ENCODE data around the gene HNRNPH1. TPM values are rescaled to one million over a fixed set of nuclear protein-coding genes. Genes with fewer than 3 reads are reported as not detected.
"Not testable (repeated sequence)": the region's sequence is repeated elsewhere in the genome, so short reads cannot be mapped to it uniquely, and the experiment has no call there.

HNRNPH1 gene
- 574 TPM for polyA plus RNA-seq (2012; ENCODE audit: missing spikeins)

GRCh38 chr5:179623003-179623905 is at the start of gene HNRNPH1:
TSS of gene HNRNPH1 (minus strand) at chr5:179623671. CDS start at chr5:179623133, 538 bp downstream.
- TF ChIP-seq POLR2A (IDR thresholded peaks at IDR 0.05; ENCODE audit: low read depth, low read length) (peak; percentile 100), POLR2AphosphoS5 (IDR thresholded peaks at IDR 0.05; ENCODE audit: low read depth, low read length) (peak; percentile 100), TAF1 (IDR thresholded peaks at IDR 0.05; ENCODE audit: borderline replicate concordance, low read depth, low read length) (peak; percentile 91)
- FAIRE-seq = peak; percentile 98
- peak; percentile 95 for DNase-seq (ENCODE audit: insufficient read length)

DNA sequence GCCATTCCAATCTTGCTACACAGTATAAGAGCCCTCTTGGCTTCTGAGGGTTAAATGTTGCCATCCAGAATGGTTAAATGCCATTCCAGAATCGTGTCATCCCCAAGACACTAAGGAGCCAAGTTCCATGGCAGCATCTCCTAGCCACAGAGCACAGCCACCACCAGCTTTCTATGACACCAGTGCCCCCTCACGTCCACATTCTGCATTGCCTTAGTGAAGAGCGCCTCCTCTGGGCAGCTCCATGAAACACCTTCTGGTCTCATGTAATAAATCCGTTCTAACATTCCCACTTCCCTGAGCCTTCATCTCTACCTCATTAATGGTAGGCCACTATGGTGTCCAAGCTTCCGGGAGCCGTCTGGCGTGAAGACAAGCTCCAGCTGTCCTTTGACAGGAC is 44.9 kb upstream of the HNRNPH1 start:
- DNase-seq (ENCODE audit: insufficient read length) = peak; percentile 43
- TF ChIP-seq TAF1 (IDR thresholded peaks at IDR 0.05; ENCODE audit: borderline replicate concordance, low read depth, low read length) = no peak
- no peak for TF ChIP-seq POLR2A (IDR thresholded peaks at IDR 0.05; ENCODE audit: low read depth, low read length)
- TF ChIP-seq POLR2AphosphoS5 (IDR thresholded peaks at IDR 0.05; ENCODE audit: low read depth, low read length) = no peak
- FAIRE-seq = no peak

- DNase-seq (ENCODE audit: insufficient read length); FAIRE-seq: not testable (repeated sequence)
Measured at GRCh38 chr5:179661647-179662046, 38.2 kb upstream of the HNRNPH1 start.

- DNase-seq (ENCODE audit: insufficient read length); FAIRE-seq: not testable (repeated sequence)
Measured at GRCh38 chr5:179658179-179658856, 34.8 kb upstream of the HNRNPH1 start.

- peak; percentile 97 for FAIRE-seq
- DNase-seq (ENCODE audit: insufficient read length) = not testable (repeated sequence)
Measured at GRCh38 chr5:179657302-179658178, 34.1 kb upstream of the HNRNPH1 start.

DNA sequence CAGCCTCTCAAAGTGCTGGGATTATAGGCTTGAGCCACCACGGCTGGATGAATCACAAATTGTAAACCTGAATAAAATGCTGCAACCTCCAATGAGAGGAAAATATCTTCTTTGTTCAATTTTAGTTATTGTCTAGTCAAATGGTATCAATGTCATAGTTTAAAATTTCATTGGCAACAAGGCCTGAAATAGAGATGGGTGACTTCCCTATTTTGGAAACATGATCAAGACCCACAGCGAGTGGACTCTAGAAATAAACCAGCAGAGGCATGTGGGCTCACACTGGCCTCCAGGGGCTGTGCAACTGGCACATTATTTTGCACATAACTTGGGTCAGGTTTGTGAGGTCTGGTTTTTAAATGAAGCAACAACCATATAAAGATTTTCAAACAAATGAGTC is 29.7 kb upstream of the HNRNPH1 start:
- FAIRE-seq; DNase-seq (ENCODE audit: insufficient read length): not testable (repeated sequence)

- not testable (repeated sequence) for FAIRE-seq; DNase-seq (ENCODE audit: insufficient read length)
Measured at GRCh38 chr5:179650245-179650644, 26.8 kb upstream of the HNRNPH1 start.

GRCh38 chr5:179649166-179649703 is 25.8 kb upstream of the HNRNPH1 start:
- DNase-seq (ENCODE audit: insufficient read length); FAIRE-seq: not testable (repeated sequence)

DNA sequence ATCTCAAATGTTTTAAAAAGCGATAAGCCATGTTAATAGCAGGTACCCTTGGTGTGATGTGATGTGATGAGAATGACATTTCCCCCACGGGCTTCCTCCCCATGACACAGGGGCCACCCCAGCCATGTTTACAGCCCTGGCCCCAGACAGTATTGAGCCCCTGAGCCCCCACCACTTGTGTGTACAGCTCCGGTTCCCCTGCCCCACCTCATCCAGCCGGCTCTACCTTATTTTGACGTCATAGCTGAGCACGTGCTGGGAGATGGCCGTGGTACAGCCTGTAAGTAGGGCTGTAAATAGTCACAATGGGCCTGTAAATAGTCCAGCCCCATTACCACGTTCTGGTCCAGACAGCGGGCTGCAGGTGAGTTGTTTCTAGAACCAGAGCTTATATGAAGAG is 24.9 kb upstream of the HNRNPH1 start:
- TF ChIP-seq POLR2A (IDR thresholded peaks at IDR 0.05; ENCODE audit: low read depth, low read length) (no peak), TAF1 (IDR thresholded peaks at IDR 0.05; ENCODE audit: borderline replicate concordance, low read depth, low read length) (no peak)
- no peak for FAIRE-seq
- DNase-seq (ENCODE audit: insufficient read length) = no peak

DNA sequence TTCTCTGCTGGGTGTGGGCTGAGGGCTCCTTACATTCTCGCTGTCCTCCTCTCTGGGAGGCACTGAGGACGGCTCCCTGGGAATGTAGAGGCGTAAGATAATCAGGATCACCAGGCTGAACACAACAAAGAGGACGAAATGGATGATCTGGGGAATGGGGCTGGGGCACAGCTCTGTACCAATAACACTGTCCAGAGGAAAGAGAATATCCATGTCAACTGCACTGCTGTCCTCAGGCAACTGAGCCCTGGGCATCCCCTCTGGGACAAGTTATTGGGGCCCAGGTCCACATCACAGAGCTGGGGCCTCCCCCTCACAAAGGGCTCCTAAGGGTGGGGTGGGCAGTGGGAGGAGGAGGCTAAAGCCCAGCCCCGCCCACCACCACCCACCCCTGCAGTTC is 21.3 kb upstream of the HNRNPH1 start:
- DNase-seq (ENCODE audit: insufficient read length); FAIRE-seq: not testable (repeated sequence)

- DNase-seq (ENCODE audit: insufficient read length); FAIRE-seq: not testable (repeated sequence)
Measured at GRCh38 chr5:179643141-179643920, 19.9 kb upstream of the HNRNPH1 start.

DNA sequence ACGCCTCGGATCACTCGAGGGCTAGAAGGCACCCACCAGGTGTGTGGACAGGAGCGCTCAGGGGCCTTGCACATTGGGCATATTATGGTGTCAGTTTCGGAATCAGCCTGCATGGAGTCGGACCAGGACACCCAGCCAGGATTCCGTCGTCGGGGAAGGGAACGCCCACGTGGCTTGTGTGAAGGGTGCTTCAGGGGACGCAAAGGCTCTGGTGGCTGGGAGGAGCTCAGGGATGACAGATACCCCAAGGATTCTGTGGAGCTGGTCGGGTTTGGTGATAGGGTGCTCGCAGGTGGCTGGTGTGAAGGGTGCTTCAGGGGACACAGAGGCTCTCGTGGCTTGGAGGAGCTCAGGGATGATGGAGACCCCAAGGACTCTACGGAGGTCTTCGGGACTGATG is 19.2 kb upstream of the HNRNPH1 start:
- not testable (repeated sequence) for DNase-seq (ENCODE audit: insufficient read length); FAIRE-seq

DNA sequence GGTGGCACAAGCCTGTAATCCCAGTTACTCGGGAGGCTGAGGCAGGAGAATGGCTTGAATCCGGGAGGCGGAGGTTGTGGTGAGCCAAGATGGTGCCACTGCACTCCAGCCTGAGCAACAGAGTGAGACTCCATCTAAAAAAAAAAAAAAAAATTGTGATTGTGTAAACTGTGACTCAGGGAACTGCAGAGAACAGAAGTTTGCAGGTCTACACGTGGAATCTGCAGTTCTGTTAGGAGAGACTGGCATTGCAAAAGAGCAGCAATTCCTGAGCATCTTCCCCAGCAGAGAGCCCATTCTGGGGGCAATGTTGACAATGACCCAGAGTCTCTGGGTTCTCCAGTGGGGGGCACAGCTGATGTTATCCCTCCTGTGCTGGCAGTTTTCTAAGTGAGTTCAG is 18.3 kb upstream of the HNRNPH1 start:
- not testable (repeated sequence) for FAIRE-seq; DNase-seq (ENCODE audit: insufficient read length)

DNA sequence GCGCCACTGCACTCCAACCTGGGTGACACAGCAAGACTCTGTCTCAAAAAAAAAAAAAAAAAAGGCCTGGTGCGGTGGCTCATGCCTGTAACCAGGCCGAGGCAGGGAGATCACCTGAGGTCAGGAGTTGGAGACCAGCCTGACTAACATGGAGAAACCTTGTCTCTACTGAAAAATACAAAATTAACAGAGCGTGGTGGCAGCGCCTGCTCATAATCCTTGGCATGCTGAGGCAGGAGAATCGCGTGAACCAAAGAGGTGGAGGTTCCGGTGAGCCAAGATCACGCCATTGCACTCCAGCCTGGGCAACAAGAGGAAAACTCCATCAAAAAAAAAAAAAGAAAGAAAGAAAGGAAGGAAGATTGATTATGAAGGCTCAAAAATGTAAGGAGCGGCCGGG is 15.8 kb upstream of the HNRNPH1 start:
- FAIRE-seq; DNase-seq (ENCODE audit: insufficient read length): not testable (repeated sequence)

DNA sequence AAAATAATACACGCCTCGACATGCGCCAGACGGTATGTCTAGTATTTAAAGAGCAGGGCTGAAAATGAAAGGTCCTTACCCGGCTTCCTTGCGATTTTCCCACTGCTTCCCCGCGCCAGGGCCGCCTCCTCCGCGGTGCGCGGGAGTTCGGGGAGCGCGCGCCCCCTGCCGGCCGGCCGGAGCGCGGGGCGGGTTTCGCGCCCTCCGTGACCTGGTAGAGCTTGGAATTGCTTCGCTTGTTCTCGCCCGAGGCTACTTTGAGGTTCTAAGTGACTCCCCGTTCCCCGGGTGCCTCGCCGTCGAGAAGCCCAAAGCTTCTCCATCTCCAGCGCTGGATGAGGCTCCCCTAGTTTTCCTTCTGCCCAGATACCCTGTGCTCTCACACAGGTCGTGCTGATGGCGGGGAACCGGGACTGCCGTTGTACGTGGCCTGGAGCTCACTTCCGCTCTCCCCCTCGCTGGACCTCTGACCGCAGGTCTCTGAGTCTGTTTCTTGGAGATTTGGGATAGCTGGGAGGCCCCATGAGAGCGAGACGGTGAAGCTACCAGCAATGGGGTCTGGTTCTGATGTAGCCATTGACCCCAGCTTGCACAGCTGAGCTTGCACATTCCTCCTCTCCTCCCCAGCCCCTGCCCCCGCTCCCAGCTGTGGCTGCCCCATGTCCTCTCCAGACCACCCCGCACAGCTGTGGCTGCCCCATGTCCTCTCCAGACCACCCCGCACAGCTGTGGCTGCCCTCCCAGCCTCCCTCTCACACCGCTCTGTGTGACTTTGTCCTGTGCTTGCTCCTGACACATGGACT is 11.1 kb upstream of the HNRNPH1 start:
- not testable (repeated sequence) for FAIRE-seq; DNase-seq (ENCODE audit: insufficient read length)

GRCh38 chr5:179633501-179634369 is 10.3 kb upstream of the HNRNPH1 start:
- peak; percentile 87 for FAIRE-seq
- not testable (repeated sequence) for DNase-seq (ENCODE audit: insufficient read length)
